Measurements from ENCODE around the gene POM121. TPM values are rescaled to one million over a fixed set of nuclear protein-coding genes. Genes with fewer than 3 reads are reported as not detected.
A peak's percentile ranks its signal among the peaks of the same experiment; 100 is the strongest.
"Not testable (repeated sequence)": the region's sequence is repeated elsewhere in the genome, so short reads cannot be mapped to it uniquely, and the experiment has no call there.

POM121 gene
- polyA plus RNA-seq (2012; ENCODE audit: missing spikeins) = 17.2 TPM

- peak; percentile 75 for FAIRE-seq
- DNase-seq (ENCODE audit: insufficient read length) = peak; percentile 88
- TF ChIP-seq POLR2AphosphoS5 (IDR thresholded peaks at IDR 0.05; ENCODE audit: low read depth, low read length) = peak; percentile 83
- TF ChIP-seq TAF1 (IDR thresholded peaks at IDR 0.05; ENCODE audit: borderline replicate concordance, low read depth, low read length) = peak; percentile 65; the same call in 1 of the 2 replicates
- TF ChIP-seq POLR2A (IDR thresholded peaks at IDR 0.05; ENCODE audit: low read depth, low read length) = peak; percentile 93
These were observed at the start of gene POM121 for GRCh38 chr7:72924733-72925545. TSS of gene POM121 (plus strand) at chr7:72925095. CDS start at chr7:72925122, 27 bp downstream.

GRCh38 chr7:72879079-72879736 lies 45.7 kb upstream of the POM121 start:
- peak; percentile 37 for DNase-seq (ENCODE audit: insufficient read length)
- TF ChIP-seq POLR2A (IDR thresholded peaks at IDR 0.05; ENCODE audit: low read depth, low read length) = peak; percentile 50
- TF ChIP-seq POLR2AphosphoS5 (IDR thresholded peaks at IDR 0.05; ENCODE audit: low read depth, low read length) = peak; percentile 47; the same call in 1 of the 2 replicates
- not testable (repeated sequence) for FAIRE-seq

- FAIRE-seq; DNase-seq (ENCODE audit: insufficient read length): not testable (repeated sequence)
- TF ChIP-seq POLR2A (IDR thresholded peaks at IDR 0.05; ENCODE audit: low read depth, low read length) = peak; percentile 53; the same call in 1 of the 2 replicates
These were observed 45.1 kb upstream of the POM121 start for GRCh38 chr7:72879737-72880215.

GRCh38 chr7:72891750-72892149 lies 33.1 kb upstream of the POM121 start:
- DNase-seq (ENCODE audit: insufficient read length); FAIRE-seq: not testable (repeated sequence)

GRCh38 chr7:72904740-72905139 lies 20.2 kb upstream of the POM121 start:
- DNase-seq (ENCODE audit: insufficient read length); FAIRE-seq: not testable (repeated sequence)

DNA sequence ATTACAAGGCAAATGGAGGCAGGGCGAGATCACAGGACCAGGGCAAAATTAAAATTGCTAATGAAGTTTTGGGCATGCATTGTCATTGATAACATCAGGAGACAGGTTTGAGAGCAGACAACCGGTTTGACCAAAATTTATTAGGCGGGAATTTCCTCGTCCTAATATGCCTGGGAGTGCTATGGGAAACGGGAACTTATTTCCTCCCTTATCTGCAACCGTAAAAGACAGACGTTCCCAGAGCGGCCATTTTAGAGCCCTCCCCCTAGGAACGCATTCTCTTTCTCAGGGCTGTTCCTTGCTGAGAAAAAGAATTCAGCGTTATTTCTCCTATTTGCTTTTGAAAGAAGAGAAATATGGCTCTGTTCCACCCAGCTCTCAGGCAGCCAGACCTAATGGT lies 16.5 kb upstream of the POM121 start:
- not testable (repeated sequence) for FAIRE-seq; DNase-seq (ENCODE audit: insufficient read length)

DNA sequence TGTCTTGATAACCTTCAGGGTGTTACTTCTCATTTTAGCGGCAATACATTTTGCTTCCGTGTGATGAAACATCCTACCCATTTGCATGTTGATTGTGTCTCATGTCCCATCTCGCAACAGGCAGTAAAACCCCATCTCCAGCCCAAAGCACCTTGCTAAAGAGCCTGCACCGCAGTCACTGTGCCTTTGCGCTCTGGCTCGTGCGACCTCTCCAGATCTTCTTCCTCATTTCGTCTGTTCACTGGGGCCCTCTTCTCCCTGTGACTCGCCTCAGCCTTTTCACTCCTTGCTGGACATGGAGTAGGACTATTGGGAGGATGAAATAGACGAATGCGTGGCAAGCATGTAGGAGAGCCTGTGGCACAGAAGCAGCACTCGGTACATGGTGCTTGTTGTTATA lies 13.5 kb upstream of the POM121 start:
- not testable (repeated sequence) for FAIRE-seq; DNase-seq (ENCODE audit: insufficient read length)

DNA sequence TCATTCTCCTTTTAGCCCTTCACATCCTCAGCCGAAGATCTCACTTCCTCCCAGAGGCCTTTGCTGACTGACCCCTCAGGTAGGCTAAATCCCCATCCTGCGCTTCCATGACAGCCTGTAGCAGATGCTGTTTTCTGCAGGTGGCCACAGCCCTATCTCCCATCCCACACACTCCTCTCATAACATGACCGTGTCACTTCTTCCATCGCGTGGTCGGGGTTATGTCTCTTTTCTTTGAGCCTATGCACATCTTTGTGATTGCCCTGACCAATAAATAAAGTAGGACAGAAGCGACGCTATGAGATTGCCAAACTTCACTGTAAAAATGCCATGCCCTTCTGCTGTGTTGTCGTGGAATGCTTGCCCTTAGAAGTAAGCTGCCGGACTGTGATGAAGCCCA lies 11.1 kb upstream of the POM121 start:
- not testable (repeated sequence) for DNase-seq (ENCODE audit: insufficient read length); FAIRE-seq

DNA sequence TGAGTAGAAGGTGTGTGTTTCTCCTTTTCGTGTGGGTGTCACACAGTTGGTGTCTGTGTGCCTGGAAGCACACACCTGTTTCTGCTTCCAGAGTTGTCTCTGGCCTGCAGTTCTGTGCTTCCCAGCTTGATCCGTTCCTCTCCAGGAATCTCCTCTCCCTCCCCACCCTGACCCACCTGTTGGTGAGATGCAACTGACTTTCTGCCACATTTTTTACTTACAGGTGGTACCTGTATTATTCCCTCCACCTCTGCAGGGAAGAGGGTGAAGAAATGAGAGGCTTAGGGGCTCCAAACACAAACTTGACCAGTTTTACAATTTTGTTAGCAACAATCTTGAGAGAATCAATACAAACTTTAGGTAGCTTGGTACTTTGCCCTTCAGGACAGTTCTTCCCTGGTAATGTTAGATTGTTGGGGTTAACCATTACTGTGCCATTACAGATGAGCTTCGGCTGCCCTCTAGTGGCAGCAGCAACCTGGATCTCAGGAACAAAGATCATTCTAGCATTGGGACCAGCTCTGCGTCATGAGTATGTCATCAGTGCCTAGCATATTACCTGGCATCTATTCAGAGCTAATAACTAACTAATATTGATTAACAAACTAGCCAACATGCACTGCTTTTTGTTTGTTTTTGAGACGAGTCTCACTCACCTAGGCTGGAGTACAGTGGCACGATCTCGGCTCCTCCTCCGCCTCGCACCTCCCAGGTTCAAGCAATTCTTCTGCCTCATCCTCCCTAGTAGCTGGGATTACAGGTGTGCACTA lies 10.0 kb upstream of the POM121 start:
- not testable (repeated sequence) for DNase-seq (ENCODE audit: insufficient read length)
- FAIRE-seq = peak; percentile 51

GRCh38 chr7:72919256-72919775 lies 5.6 kb upstream of the POM121 start:
- no peak for DNase-seq (ENCODE audit: insufficient read length)
- TF ChIP-seq POLR2AphosphoS5 (IDR thresholded peaks at IDR 0.05; ENCODE audit: low read depth, low read length) (no peak), TAF1 (IDR thresholded peaks at IDR 0.05; ENCODE audit: borderline replicate concordance, low read depth, low read length) (no peak), POLR2A (IDR thresholded peaks at IDR 0.05; ENCODE audit: low read depth, low read length) (no peak)
- no peak for FAIRE-seq

DNA sequence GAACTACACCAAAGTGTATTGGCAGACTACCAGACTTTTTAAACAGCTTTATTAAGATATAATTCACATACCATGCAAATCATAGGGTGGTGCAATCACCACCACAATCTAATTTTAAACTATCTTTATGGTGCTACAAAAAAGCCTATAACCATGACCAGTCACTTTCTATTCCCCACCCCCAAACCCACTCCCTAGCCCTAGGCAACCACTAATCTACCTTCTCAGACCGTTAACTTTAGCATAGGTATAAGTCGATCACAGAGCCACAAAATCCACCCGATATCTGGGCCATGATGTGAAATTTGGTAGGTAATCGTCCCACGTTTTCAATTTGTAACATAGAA lies 536 bp upstream of the POM121 start:
- DNase-seq (ENCODE audit: insufficient read length) = no peak
- FAIRE-seq = no peak

DNA sequence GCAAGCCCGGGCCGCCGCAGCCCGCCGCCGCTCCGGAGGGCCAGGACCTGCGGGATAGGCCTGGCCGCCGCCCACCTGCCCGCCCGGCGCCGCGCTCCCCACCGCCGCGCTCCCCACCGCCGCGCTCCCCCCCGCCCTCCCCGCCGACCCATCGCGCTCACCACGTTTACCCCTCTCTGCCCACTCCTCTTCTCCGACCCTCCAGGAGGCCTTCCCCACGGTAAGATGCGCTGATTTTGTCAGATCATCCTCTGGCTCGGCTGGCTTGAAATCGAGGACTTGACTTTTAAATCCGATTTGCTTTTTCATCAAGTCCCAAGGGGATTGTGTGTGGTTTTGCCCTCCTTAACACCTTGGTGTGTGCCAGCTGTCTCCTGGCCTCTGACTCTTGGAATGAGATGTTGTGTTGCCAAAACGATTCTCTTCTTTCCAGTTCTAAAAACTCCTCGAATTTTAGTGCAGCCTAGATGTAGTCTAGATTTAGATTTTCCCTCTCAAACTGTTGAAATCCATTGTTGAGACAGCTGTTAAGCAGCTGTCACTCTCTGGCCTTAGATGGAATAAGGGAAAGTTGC lies 738 bp downstream of the POM121 start:
- FAIRE-seq (no peak), DNase-seq (ENCODE audit: insufficient read length) (peak; percentile 23)
- no peak for TF ChIP-seq POLR2A (IDR thresholded peaks at IDR 0.05; ENCODE audit: low read depth, low read length)
- no peak for TF ChIP-seq POLR2AphosphoS5 (IDR thresholded peaks at IDR 0.05; ENCODE audit: low read depth, low read length)
- no peak for TF ChIP-seq TAF1 (IDR thresholded peaks at IDR 0.05; ENCODE audit: borderline replicate concordance, low read depth, low read length)

More for the DNA sequence above, 536 bp upstream of the POM121 start:
- no peak for TF ChIP-seq TAF1 (IDR thresholded peaks at IDR 0.05; ENCODE audit: borderline replicate concordance, low read depth, low read length)
- no peak for TF ChIP-seq POLR2AphosphoS5 (IDR thresholded peaks at IDR 0.05; ENCODE audit: low read depth, low read length)
- TF ChIP-seq POLR2A (IDR thresholded peaks at IDR 0.05; ENCODE audit: low read depth, low read length) = no peak

DNA sequence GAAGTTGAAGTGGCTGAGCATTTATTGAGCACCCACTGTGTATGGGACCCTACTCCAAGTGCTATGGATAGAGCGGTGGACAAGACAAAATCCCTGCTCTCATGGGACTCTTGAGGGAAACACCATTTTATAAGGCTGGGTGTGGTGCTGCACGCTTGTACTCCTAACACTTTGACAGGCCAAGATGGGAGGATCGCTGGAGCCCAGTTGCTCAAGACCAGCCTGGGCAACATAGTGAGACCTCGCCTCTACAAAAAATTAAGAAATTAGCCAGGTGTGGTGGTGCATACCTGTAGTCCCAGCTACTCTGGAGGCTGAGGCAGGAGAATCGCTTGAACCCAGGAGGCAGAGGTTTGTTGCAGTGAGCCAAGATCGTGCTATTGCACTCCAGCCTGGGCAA lies 2.9 kb downstream of the POM121 start:
- FAIRE-seq; DNase-seq (ENCODE audit: insufficient read length): not testable (repeated sequence)

DNA sequence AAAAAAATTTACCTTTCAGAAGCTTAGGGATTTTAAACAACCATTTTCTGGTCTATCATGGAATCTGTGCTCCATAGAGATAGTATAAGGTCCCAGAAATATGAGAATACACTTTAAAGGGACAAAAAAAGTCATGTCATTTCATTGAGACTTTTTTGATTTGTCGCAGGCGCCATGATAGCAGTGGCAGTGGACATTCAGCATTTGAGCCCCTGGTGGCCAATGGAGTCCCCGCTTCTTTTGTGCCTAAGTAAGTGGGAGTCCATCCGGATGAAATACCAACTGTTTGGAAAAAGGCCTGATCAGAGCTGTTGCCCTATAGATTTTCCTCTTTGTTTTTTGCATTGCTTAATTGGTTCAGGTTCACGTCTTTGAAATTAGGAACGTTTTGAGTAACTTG lies 3.3 kb downstream of the POM121 start:
- not testable (repeated sequence) for FAIRE-seq; DNase-seq (ENCODE audit: insufficient read length)

DNA sequence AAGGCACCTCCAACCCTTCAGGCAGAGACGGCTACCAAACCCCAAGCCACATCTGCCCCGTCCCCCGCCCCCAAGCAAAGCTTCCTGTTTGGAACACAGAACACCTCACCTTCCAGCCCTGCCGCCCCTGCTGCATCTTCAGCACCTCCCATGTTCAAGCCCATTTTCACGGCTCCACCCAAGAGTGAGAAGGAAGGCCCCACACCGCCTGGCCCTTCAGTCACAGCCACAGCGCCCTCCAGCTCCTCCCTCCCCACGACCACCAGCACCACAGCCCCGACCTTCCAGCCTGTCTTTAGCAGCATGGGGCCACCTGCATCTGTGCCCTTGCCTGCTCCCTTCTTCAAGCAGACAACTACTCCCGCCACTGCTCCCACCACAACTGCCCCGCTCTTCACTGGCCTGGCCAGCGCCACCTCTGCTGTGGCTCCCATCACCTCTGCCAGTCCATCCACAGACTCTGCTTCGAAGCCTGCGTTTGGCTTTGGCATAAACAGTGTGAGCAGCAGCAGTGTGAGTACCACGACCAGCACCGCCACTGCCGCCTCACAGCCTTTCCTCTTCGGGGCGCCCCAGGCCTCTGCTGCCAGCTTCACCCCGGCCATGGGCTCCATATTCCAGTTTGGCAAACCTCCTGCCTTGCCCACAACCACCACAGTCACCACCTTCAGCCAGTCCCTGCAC lies 17.3 kb downstream of the POM121 start:
- FAIRE-seq; DNase-seq (ENCODE audit: insufficient read length): not testable (repeated sequence)

DNA sequence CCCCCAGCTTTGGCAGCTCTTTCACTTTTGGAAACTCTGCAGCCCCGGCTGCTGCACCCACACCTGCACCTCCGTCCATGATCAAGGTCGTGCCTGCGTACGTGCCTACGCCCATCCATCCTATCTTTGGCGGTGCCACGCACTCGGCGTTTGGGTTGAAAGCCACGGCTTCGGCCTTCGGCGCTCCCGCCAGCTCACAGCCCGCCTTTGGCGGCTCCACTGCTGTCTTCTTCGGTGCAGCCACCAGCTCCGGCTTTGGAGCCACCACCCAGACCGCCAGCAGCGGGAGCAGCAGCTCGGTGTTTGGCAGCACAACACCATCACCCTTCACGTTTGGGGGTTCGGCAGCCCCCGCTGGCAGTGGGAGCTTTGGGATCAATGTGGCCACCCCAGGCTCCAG lies 18.1 kb downstream of the POM121 start:
- not testable (repeated sequence) for FAIRE-seq; DNase-seq (ENCODE audit: insufficient read length)

- not testable (repeated sequence) for FAIRE-seq; DNase-seq (ENCODE audit: insufficient read length)
These were observed 20.0 kb downstream of the POM121 start for GRCh38 chr7:72944937-72945336.

Measured in GM12892 (cell line).